LNCAP (cell line): Measurements from ENCODE around the gene SETD2.

Experiments
- CTCF ChIP-seq: fragments of 450-650 bp; IDR thresholded peaks from 2 replicates; pipeline ENCODE4 v1.5.1; 2017; ENCODE audit warnings: mild to moderate bottlenecking

The SETD2 gene

GRCh38 chr3:47010910-47011309 is 153.0 kb downstream of the SETD2 start:
- no peak for TF ChIP-seq CTCF

- no peak for TF ChIP-seq CTCF
These were observed 153.7 kb downstream of the SETD2 start for GRCh38 chr3:47010111-47010712.

- TF ChIP-seq CTCF: no peak
These were observed 154.4 kb downstream of the SETD2 start for GRCh38 chr3:47009225-47010110.

GRCh38 chr3:47008851-47009224 is 155.1 kb downstream of the SETD2 start:
- no peak for TF ChIP-seq CTCF

GRCh38 chr3:47008234-47008796 is 155.6 kb downstream of the SETD2 start:
- no peak for TF ChIP-seq CTCF

- no peak for TF ChIP-seq CTCF
These were observed 156.3 kb downstream of the SETD2 start for GRCh38 chr3:47007482-47008233.

- TF ChIP-seq CTCF: no peak
These were observed 156.9 kb downstream of the SETD2 start for GRCh38 chr3:47007001-47007400.
